Endothelial cell of umbilical vein (primary cell): ENCODE results near the gene ERBB2.

Source experiments
- EZH2 ChIP-seq: IDR thresholded peaks from 2 replicates; pipeline ENCODE4 v1.6.1; 2012; ENCODE audit warnings: borderline replicate concordance, low read depth, mild to moderate bottlenecking, moderate library complexity, low read length, inconsistent platforms; ENCODE audit not compliant: severe bottlenecking
- JUN ChIP-seq: IDR thresholded peaks from 2 replicates; pipeline ENCODE4 v1.6.1; 2011; ENCODE audit warnings: borderline replicate concordance, low read depth; ENCODE audit not compliant: insufficient read length, insufficient read depth
- POLR2A ChIP-seq: IDR thresholded peaks from 2 replicates; pipeline ENCODE4 v1.6.1; 2012; ENCODE audit warnings: low read depth, mild to moderate bottlenecking, control low read depth, low read length
- POLR2AphosphoS5 ChIP-seq: IDR thresholded peaks from 2 replicates; pipeline ENCODE4 v1.6.1; 2012; ENCODE audit warnings: low read depth, mild to moderate bottlenecking, control low read depth, low read length, moderate library complexity; ENCODE audit not compliant: insufficient read depth
- TF ChIP-seq, protein P1 (sequence below), 2 donors: IDR thresholded peaks; 1 replicate in 1 of 2; 2 replicates in 1 of 2; pipeline ENCODE4 v1.5.1; 2011; ENCODE audit warnings: low read length in 2 of 2, mild to moderate bottlenecking in 2 of 2, moderate library complexity in 2 of 2, control low read depth in 1 of 2, inconsistent platforms in 1 of 2, low read depth in 1 of 2; ENCODE audit not compliant: insufficient read depth in 1 of 2; ENCODE audit errors: extremely low read depth in 1 of 2

GRCh38 chr17:39702901-39703893 lies 3.3 kb downstream of the ERBB2 start:
- TF ChIP-seq, protein P1, sequence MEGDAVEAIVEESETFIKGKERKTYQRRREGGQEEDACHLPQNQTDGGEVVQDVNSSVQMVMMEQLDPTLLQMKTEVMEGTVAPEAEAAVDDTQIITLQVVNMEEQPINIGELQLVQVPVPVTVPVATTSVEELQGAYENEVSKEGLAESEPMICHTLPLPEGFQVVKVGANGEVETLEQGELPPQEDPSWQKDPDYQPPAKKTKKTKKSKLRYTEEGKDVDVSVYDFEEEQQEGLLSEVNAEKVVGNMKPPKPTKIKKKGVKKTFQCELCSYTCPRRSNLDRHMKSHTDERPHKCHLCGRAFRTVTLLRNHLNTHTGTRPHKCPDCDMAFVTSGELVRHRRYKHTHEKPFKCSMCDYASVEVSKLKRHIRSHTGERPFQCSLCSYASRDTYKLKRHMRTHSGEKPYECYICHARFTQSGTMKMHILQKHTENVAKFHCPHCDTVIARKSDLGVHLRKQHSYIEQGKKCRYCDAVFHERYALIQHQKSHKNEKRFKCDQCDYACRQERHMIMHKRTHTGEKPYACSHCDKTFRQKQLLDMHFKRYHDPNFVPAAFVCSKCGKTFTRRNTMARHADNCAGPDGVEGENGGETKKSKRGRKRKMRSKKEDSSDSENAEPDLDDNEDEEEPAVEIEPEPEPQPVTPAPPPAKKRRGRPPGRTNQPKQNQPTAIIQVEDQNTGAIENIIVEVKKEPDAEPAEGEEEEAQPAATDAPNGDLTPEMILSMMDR (IDR thresholded peaks at IDR 0.05; ENCODE audit: extremely low read depth in 1 of 2, insufficient read depth in 1 of 2, low read depth in 1 of 2, low read length in 2 of 2) = no peak
- TF ChIP-seq POLR2A = no peak
- TF ChIP-seq EZH2 = no peak
- TF ChIP-seq JUN = no peak
- TF ChIP-seq POLR2AphosphoS5 = no peak
